HEK293T (cell line): ENCODE results near the gene CCDC40.

Experiments used
- ARNT ChIP-seq: fragments of 450-650 bp; IDR thresholded peaks from 2 replicates; pipeline ENCODE4 v1.6.1; 2017; ENCODE audit warnings: mild to moderate bottlenecking
- BHLHE40 ChIP-seq: fragments of 450-650 bp; IDR thresholded peaks from 2 replicates; pipeline ENCODE4 v1.6.1; 2016; ENCODE audit warnings: mild to moderate bottlenecking, moderate library complexity, borderline replicate concordance
- ELF4 ChIP-seq: fragments of 450-650 bp; IDR thresholded peaks from 2 replicates; pipeline ENCODE4 v1.6.1; 2017; ENCODE audit warnings: antibody characterized with exemption
- FOXK2 ChIP-seq: fragments of 450-650 bp; IDR thresholded peaks from 2 replicates; pipeline ENCODE4 v1.6.1; 2016; ENCODE audit warnings: mild to moderate bottlenecking
- FOXM1 ChIP-seq: fragments of 450-650 bp; IDR thresholded peaks from 2 replicates; pipeline ENCODE4 v1.6.1; 2017; ENCODE audit warnings: mild to moderate bottlenecking, borderline replicate concordance
- HDGF ChIP-seq: fragments of 450-650 bp; IDR thresholded peaks from 2 replicates; pipeline ENCODE4 v1.6.1; 2017; ENCODE audit warnings: antibody characterized with exemption, borderline replicate concordance
- LEF1 ChIP-seq: fragments of 450-650 bp; IDR thresholded peaks from 2 replicates; pipeline ENCODE4 v1.6.1; 2017; ENCODE audit warnings: mild to moderate bottlenecking, borderline replicate concordance
- PKNOX1 ChIP-seq: fragments of 450-650 bp; IDR thresholded peaks from 2 replicates; pipeline ENCODE4 v1.6.1; 2016
- SUZ12 ChIP-seq: fragments of 450-650 bp; IDR thresholded peaks from 2 replicates; pipeline ENCODE4 v1.6.1; 2016; ENCODE audit warnings: mild to moderate bottlenecking
- TARDBP ChIP-seq: fragments of 450-650 bp; IDR thresholded peaks from 2 replicates; pipeline ENCODE4 v1.6.1; 2016
- ZNF384 ChIP-seq: fragments of 450-650 bp; IDR thresholded peaks from 2 replicates; pipeline ENCODE4 v1.6.1; 2016

GRCh38 chr17:80045703-80046102 is 9.3 kb downstream of the CCDC40 start:
- TF ChIP-seq BHLHE40 (no peak), ZNF384 (no peak), PKNOX1 (no peak), FOXK2 (no peak), FOXM1 (no peak), HDGF (no peak), ELF4 (no peak), LEF1 (no peak), SUZ12 (no peak), ARNT (no peak), TARDBP (no peak)
